Effector memory CD4-positive, alpha-beta T cell (primary cell): ENCODE measurements around the gene IGFL1.
"Not testable (repeated sequence)": the region's sequence is repeated elsewhere in the genome, so short reads cannot be mapped to it uniquely, and the experiment has no call there.

ENCODE experiments used
- DNase-seq, 3 donors: peaks; one replicate each; pipeline ENCODE4 v3.0.0-alpha.2; 2020
- H3K27ac ChIP-seq: 2 replicates; pipeline ENCODE4 v1.7.0; 2013; ENCODE audit warnings: mild to moderate bottlenecking, low read length, moderate library complexity; ENCODE audit not compliant: insufficient read depth, poor library complexity, severe bottlenecking
- H3K27me3 ChIP-seq: replicated peaks from 2 replicates; pipeline ENCODE4 v1.7.0; 2013; ENCODE audit warnings: mild to moderate bottlenecking, low read length; ENCODE audit not compliant: insufficient read depth, control insufficient read depth, poor library complexity, severe bottlenecking
- H3K36me3 ChIP-seq: 2 replicates; pipeline ENCODE4 v1.7.0; 2013; ENCODE audit warnings: mild to moderate bottlenecking, low read length, moderate library complexity; ENCODE audit not compliant: control insufficient read depth, insufficient read depth
- H3K4me1 ChIP-seq: 2 replicates; pipeline ENCODE4 v1.7.0; 2013; ENCODE audit warnings: low read length, mild to moderate bottlenecking; ENCODE audit not compliant: control insufficient read depth, insufficient read depth, poor library complexity, severe bottlenecking
- H3K4me3 ChIP-seq: 2 replicates; pipeline ENCODE4 v1.7.0; 2013; ENCODE audit warnings: low read length, low read depth, mild to moderate bottlenecking; ENCODE audit not compliant: insufficient read depth, poor library complexity, severe bottlenecking
- H3K9me3 ChIP-seq: 2 replicates; pipeline ENCODE4 v1.7.0; 2013; ENCODE audit warnings: mild to moderate bottlenecking, low read length, moderate library complexity; ENCODE audit not compliant: control insufficient read depth

The IGFL1 gene

DNA sequence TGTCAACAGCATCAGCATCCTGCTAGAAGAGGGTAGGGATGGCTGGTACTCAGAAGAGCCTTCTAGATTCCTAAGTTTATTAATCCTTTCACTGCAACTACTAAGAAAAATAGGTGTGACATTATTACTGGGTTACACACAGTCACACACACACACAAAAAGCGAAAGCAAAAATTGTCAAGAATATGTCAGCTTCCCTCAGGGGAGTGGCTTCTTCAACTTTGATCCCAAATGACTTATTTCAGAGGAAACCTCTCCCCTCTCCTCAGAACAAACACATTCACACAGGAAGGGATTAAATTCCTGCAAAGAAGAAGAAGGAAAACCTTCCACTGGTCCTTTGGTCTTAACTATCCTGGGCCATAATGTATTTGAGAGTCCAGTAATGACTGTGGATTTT lies 20.1 kb upstream of the IGFL1 start:
- Histone ChIP-seq H3K27ac (no peak overlapping the region), H3K36me3 (no peaks in the 10 kb centered on the region), H3K4me1 (no peaks in the 10 kb centered on the region), H3K9me3 (no peaks in the 10 kb centered on the region), H3K4me3 (no peak overlapping the region), H3K27me3 (no peaks in the 10 kb centered on the region)
- DNase-seq, result no peak

DNA sequence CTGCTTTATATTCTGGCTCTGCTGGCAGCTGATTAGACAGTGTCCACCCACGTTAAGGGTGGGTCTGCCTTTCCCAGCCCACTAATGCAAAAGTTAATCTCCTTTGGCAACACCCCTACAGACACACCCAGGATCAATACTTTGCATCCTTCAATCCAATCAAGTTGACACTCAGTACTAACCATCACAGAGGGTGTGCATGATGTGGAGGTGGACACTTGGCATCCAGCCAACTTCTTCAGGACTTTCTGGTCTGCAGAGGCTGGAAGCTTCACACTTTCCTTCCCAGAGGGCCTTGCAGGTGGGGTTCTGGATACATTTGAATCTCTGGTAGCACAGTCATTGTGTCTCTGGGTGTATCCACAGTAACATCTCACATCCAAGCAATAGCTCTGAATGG lies 18.9 kb upstream of the IGFL1 start:
- Histone ChIP-seq H3K36me3 (no peaks in the 10 kb centered on the region), H3K9me3 (no peaks in the 10 kb centered on the region), H3K4me1 (no peaks in the 10 kb centered on the region), H3K4me3 (no peak overlapping the region), H3K27me3 (no peaks in the 10 kb centered on the region), H3K27ac (no peak overlapping the region)
- DNase-seq, result no peak

DNA sequence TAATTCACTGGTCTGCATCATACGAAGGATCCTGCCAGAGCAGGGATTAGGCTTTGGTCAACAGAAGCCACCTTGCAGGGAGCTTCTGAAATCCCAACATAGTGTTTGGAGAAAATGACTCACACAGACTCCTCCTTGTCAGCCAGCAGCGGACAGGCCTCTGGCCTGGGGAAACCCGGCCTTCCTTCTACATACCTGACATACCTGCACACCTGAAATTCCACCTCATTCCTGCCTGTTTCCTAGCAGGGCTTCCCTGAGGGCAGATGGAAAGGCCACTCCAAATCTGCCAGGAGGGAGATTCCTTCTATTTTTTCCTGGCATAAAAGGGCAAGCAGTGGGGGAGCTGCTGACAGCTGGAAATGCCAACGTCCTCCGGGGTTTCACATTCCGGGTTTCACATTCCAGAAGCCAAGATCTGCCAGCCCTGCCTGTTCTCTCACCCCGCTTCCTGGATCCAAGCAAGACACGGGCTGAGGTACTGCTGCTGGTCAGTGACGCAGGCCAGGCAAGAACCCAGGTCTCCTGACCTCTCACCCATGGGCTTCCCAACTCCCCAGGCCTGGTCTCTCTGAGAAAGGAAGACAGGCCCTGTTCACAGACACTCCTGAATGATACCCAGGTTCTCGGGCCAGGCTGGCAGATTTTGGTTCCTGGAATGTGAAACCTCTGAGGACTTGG lies 18.2 kb upstream of the IGFL1 start:
- no peaks in the 10 kb centered on the region for H3K36me3 ChIP-seq
- H3K27ac ChIP-seq, result no peak overlapping the region
- no peaks in the 10 kb centered on the region for H3K4me1 ChIP-seq
- H3K27me3 ChIP-seq, result no peaks in the 10 kb centered on the region
- DNase-seq, result no peak
- H3K4me3 ChIP-seq, result no peak overlapping the region
- H3K9me3 ChIP-seq, result no peaks in the 10 kb centered on the region

DNA sequence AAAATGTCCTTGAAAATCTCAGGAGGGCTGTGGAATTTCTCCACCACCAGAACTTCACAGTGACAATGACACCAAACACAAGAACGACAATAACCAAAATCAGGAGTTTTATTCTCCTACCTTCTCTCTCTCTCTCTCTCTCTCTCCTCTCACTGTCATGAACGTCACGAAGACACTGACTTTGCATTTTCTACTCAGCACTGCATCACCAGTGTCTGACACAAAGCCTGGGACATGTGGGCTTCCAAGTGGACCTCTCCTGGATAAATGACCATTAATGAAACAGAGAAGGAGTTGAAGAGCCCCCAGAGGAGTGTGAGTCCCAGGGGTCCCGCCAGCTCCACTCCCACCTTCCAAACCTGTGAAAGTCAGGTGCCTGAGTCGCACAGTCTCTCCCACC lies 16.9 kb upstream of the IGFL1 start:
- not testable (repeated sequence) for H3K9me3 ChIP-seq, H3K4me3 ChIP-seq, DNase-seq, H3K27ac ChIP-seq, H3K36me3 ChIP-seq, H3K27me3 ChIP-seq, H3K4me1 ChIP-seq

DNA sequence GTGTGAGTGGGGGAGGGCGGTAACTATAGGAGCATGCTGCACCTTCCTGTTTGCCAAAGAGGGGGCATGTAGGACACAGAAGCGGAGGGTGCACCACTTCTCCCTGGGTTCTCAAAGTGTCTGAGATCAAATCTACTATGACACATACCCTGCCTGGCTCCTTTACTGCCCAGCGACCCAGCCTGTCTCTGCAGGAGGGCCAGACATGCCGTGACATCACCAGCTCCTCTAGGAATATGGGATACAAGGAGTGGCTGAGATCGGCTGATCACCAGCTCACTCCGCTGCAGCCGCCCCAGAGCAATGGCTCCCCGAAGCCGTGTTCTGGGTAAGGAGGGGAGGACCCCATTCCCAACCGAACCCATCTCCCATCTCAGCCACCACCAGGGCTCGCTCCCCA lies 16.4 kb upstream of the IGFL1 start:
- Histone ChIP-seq H3K27me3 (no peaks in the 10 kb centered on the region), H3K9me3 (no peaks in the 10 kb centered on the region), H3K4me1 (no peaks in the 10 kb centered on the region), H3K4me3 (no peak overlapping the region), H3K27ac (no peak overlapping the region), H3K36me3 (no peaks in the 10 kb centered on the region)
- no peak for DNase-seq

DNA sequence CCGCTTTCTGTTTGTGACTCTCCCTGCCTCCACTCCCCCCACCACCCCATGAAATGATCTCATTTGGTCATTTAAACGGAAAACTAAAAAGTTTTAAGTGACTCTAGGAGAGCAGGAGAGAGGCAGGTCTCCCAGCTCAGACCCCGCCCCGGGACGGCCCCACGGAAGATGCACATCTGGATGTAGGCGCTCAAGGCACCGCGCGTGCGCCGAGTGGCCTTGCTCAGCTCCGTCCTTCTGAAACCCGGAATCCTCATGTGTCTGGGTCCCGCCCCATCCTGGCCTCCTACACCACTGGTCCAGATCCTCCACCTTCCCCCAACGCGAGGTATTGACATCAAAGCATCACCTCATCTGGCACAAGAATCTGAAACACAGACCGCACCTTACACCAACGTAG lies 15.7 kb upstream of the IGFL1 start:
- Histone ChIP-seq H3K27ac (no peak overlapping the region), H3K4me1 (no peaks in the 10 kb centered on the region), H3K36me3 (no peaks in the 10 kb centered on the region), H3K27me3 (no peaks in the 10 kb centered on the region), H3K9me3 (no peaks in the 10 kb centered on the region), H3K4me3 (no peak overlapping the region)
- no peak for DNase-seq

DNA sequence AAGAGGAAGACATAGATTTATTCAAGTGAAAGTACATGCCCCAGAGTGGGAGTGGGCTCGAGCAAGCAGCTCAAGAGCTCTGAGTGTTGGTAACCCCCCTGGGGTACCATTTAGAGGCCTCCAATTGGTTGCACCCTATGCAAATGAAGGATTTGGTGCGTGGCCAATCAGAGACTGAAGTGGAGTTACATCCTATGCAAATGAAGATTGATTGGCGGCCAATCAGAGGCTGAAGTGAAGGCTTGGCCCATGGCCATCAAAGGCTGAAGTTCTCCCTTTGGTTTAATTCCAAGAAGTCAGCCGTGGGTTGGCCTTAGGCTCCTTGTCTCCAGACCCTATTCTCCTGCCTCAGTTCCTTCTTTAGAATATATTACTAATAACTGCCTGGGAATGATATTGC lies 12.9 kb upstream of the IGFL1 start:
- Histone ChIP-seq H3K9me3 (no peaks in the 10 kb centered on the region), H3K4me1 (no peaks in the 10 kb centered on the region), H3K27ac (no peak overlapping the region), H3K4me3 (no peak overlapping the region), H3K27me3 (no peaks in the 10 kb centered on the region), H3K36me3 (no peaks in the 10 kb centered on the region)
- no peak for DNase-seq

DNA sequence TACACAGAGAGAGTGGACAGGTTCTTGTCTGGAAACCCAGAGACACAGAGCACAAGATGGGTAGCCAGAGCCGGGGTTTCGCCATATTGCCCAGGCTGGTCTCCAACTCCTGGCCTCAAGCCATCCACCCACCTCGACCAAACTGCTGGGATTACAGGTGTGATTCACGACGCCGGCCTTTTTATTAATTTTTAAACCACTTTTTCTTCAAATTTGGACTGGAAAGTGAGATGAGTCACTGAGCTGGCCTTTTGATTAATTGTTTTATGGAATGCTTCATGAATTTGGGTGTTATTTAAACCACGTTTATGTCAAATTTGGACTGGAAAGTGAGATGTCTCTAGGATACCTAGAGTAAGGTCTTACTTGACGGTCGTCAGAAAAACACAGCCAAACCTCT lies 12.1 kb upstream of the IGFL1 start:
- Histone ChIP-seq H3K4me1 (no peaks in the 10 kb centered on the region), H3K36me3 (no peaks in the 10 kb centered on the region), H3K4me3 (no peak overlapping the region), H3K9me3 (no peaks in the 10 kb centered on the region), H3K27me3 (no peaks in the 10 kb centered on the region), H3K27ac (no peak overlapping the region)
- no peak for DNase-seq

DNA sequence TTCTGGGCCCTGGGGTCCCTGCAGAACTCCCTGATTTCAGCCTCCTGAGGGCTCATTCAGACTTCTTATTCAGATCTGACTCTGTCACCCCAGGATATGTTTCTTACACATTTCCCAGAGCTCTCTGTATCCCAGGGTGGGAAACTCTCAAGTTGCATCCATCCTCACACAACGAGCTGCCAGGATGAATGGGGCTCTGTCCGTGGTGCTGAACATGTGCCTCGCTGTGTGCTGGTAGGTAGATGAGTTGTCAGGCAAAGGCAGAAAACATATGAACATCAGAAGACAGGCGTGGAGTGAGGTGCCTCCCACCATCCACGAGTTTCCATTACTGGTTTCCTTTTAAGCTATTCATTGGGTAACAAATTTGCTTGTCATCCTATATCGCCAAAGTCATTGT lies 11.4 kb upstream of the IGFL1 start:
- H3K9me3 ChIP-seq, result no peaks in the 10 kb centered on the region
- DNase-seq, result no peak
- H3K4me1 ChIP-seq, result no peaks in the 10 kb centered on the region
- no peak overlapping the region for H3K4me3 ChIP-seq
- H3K27ac ChIP-seq, result no peak overlapping the region
- no peaks in the 10 kb centered on the region for H3K36me3 ChIP-seq
- H3K27me3 ChIP-seq, result no peaks in the 10 kb centered on the region

DNA sequence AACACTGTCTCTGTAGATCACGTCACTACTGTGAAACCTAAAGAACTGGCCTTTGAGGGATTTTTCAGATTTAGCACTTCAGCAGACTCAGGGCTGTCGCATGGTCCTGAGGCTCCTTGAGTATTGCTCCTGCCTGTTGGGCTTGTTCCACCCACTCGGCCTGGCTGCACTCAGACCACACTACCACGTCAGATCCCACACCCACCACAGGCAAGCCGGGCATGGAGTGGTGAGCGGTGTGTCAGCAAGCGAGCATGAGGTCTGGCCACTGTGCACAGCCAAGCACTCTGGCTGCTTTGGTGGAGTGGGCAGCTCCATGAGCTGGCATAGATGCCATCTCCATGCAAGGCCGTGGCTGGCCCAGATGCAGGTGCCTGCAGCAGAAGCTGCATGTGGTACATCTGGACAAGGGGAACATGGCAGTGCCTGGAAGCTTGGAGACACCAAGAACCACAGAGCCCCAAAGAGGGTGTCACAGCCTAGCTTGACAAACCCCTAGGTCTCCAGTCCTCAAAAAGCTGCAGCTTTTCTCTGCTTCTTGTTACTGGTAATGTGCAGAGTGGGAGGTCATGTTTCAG lies 9.4 kb upstream of the IGFL1 start:
- Histone ChIP-seq H3K4me1 (no peaks in the 10 kb centered on the region), H3K27me3 (no peaks in the 10 kb centered on the region), H3K36me3 (no peaks in the 10 kb centered on the region), H3K4me3 (no peak overlapping the region), H3K27ac (no peak overlapping the region), H3K9me3 (no peaks in the 10 kb centered on the region)
- no peak for DNase-seq
